ENCODE results near the gene KREMEN1. TPM values are rescaled to one million over a fixed set of nuclear protein-coding genes. Genes with fewer than 3 reads are reported as not detected.

KREMEN1 gene
- total RNA-seq, 1 donor from 2014 or later = 5.8 TPM

DNA sequence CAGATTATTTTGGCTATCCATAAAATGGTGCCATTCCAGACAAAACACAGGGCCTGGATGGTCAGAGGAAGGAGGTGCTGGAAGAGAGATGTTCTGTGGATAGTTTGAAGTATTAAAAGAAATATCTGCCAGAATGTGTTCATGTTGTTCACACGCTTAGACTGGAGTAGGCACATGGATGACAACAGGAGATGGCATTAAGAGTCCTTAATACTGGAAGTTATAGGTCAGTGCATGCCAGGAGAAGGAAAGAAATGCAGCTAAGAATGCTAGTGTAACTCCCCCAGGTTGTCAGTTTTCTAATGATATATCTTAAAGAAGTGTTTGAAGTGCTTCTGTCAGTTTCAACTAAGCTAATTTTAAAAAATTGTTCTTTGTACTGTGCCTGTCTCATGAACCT lies 20.2 kb downstream of the KREMEN1 start:
- TF ChIP-seq, protein P1, sequence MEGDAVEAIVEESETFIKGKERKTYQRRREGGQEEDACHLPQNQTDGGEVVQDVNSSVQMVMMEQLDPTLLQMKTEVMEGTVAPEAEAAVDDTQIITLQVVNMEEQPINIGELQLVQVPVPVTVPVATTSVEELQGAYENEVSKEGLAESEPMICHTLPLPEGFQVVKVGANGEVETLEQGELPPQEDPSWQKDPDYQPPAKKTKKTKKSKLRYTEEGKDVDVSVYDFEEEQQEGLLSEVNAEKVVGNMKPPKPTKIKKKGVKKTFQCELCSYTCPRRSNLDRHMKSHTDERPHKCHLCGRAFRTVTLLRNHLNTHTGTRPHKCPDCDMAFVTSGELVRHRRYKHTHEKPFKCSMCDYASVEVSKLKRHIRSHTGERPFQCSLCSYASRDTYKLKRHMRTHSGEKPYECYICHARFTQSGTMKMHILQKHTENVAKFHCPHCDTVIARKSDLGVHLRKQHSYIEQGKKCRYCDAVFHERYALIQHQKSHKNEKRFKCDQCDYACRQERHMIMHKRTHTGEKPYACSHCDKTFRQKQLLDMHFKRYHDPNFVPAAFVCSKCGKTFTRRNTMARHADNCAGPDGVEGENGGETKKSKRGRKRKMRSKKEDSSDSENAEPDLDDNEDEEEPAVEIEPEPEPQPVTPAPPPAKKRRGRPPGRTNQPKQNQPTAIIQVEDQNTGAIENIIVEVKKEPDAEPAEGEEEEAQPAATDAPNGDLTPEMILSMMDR (IDR thresholded peaks at IDR 0.05; ENCODE audit: insufficient read depth, low read length, severe bottlenecking) = no peak
- DNase-seq (ENCODE audit: low read depth) (no peak), FAIRE-seq (no peak)
- Histone ChIP-seq H3K27me3 (ENCODE audit: control insufficient read depth, insufficient read depth, low read length) (no peaks in the 10 kb centered on the region), H3K36me3 (ENCODE audit: control insufficient read depth, insufficient read depth, low read length) (no peaks in the 10 kb centered on the region), H3K4me3 (ENCODE audit: low read depth, low read length) (no peak overlapping the region)

DNA sequence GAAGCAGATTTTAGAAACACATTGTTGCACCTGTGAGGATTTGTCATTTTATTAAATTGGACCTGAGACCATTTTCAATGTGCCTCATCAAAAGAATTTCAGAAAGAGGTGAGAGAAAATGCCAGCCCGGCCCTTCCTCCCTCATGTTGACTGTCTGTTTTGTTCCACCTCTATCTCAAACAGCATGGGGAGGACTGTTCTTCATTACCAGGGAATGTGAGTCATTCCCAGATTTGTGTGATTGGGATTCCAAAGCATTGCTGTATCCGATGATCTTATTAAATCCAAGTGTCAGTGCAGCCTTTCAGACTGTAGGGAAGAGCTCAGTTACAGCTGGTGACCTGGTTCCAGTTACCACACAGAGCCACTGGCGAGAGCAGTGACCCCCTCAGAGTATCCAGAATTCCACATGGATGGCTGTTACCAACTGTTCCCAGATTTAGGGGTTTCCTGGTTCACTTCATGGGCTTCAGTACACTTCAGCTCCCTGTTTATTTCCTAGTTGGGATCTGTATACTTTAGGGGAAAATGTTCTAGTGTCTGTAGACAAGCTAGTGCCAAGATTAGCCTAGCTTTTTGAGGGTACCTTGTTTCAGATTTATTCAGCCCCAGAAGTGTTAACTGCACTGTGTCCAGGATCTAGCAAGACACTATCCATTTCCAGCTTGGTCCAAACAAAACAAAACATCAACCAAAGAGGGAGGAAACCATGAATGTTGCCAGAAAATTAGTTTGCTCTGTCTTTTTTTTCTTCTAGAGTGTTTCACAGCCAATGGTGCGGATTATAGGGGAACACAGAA lies 20.9 kb downstream of the KREMEN1 start:
- no peaks in the 10 kb centered on the region for H3K27me3 ChIP-seq (ENCODE audit: control insufficient read depth, insufficient read depth, low read length)
- H3K4me3 ChIP-seq (ENCODE audit: low read depth, low read length) = no peak overlapping the region
- H3K36me3 ChIP-seq (ENCODE audit: control insufficient read depth, insufficient read depth, low read length) = peaks cover under 1% of the 10 kb centered on the region
- peak; percentile 62 for FAIRE-seq
- TF ChIP-seq, protein P1 (IDR thresholded peaks at IDR 0.05; ENCODE audit: insufficient read depth, low read length, severe bottlenecking) = no peak
- DNase-seq (ENCODE audit: low read depth) = peak; percentile 36

DNA sequence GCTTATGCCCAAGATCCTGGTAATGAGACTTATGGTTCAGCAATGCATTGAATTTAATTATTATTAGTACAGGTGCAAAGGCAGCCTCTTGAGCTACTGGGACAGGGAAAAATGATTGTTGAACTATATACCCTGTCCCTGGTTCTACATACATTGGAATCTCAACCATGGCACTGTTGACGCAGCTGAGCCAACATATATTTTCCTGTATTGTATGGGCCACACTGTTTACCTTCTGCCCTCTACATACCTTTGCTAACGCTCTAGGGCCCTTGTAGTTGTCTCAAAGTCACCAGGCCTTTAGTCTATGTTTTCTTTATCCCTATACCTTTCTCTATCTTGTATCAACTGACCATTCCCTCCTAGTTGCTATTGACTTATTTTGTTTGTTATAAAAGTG lies 22.6 kb downstream of the KREMEN1 start:
- DNase-seq (ENCODE audit: low read depth) (no peak), FAIRE-seq (no peak)
- no peaks in the 10 kb centered on the region for H3K27me3 ChIP-seq (ENCODE audit: control insufficient read depth, insufficient read depth, low read length)
- peaks cover 1% of the 10 kb centered on the region for H3K36me3 ChIP-seq (ENCODE audit: control insufficient read depth, insufficient read depth, low read length)
- H3K4me3 ChIP-seq (ENCODE audit: low read depth, low read length) = no peak overlapping the region
- TF ChIP-seq, protein P1 (IDR thresholded peaks at IDR 0.05; ENCODE audit: insufficient read depth, low read length, severe bottlenecking) = no peak

DNA sequence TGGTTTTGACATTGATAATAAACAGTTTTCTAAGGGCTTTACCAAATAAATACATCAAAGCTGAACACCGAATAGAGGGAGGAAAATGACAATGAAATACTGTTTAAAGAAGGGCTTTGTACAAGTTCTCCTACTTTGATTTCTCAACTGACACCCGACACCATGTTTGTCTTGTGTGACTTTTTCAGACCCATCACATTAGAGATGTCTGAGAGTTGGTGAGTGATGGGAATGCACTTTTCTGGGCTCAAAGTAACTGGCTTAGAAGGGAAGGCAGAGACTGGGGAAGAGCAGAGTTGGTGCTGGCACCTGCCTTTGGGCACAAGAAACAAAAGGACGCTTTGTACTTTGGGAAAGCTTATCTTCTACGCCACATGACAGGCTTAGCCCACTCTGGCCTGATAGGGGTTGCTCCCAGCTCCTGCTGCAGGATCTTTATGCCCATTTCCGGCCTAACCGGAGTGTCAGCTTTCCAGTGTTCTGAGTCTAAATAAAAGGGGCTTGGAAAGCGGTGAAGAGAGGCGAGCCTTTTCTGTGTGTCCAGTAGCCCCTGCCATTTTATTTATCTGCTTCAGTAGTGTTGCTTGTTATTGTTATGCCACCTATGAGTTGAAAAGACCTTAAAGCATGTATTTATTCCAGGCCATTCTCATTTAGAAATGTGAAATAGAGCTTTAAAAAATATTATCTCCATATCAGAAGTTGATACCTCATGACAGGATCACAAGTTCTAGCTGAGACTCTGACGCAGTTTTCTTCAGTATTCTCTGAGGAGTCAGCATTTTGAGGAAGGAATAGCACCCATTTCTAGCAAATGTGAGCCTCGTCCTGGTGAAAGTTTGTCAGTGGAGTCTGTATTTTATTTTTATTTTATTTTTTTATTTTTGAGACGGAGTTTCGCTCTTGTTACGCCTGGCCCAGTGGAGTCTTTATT lies 24.2 kb downstream of the KREMEN1 start:
- Histone ChIP-seq H3K36me3 (ENCODE audit: control insufficient read depth, insufficient read depth, low read length) (peaks cover 1% of the 10 kb centered on the region), H3K4me3 (ENCODE audit: low read depth, low read length) (no peak overlapping the region), H3K27me3 (ENCODE audit: control insufficient read depth, insufficient read depth, low read length) (no peaks in the 10 kb centered on the region)
- no peak for FAIRE-seq
- DNase-seq (ENCODE audit: low read depth) = peak; percentile 13
- TF ChIP-seq, protein P1 (IDR thresholded peaks at IDR 0.05; ENCODE audit: insufficient read depth, low read length, severe bottlenecking) = no peak

DNA sequence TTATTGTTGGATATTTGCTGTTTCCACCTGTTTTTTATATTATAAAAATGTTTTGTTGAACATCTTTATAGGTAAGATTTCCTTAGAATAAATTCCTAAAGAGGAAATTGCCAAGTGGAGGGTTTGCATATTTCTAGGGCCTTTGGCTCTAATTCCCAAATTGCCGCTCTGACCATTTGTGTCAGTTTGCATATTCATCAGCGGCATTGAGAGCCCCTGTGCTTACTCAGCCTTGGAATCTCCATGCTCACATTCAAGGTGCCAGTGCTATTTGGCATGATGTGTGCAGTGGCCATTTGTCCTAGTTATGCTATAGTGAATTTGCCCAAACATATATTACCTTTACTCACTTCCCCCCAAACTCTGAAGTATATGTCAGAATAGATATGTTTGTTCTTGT lies 25.5 kb downstream of the KREMEN1 start:
- H3K27me3 ChIP-seq (ENCODE audit: control insufficient read depth, insufficient read depth, low read length) = no peaks in the 10 kb centered on the region
- peaks cover 3% of the 10 kb centered on the region for H3K36me3 ChIP-seq (ENCODE audit: control insufficient read depth, insufficient read depth, low read length)
- no peak for FAIRE-seq
- no peak overlapping the region for H3K4me3 ChIP-seq (ENCODE audit: low read depth, low read length)
- DNase-seq (ENCODE audit: low read depth) = no peak
- TF ChIP-seq, protein P1 (IDR thresholded peaks at IDR 0.05; ENCODE audit: insufficient read depth, low read length, severe bottlenecking) = no peak

All from bronchial epithelial cell (primary cell).